Stimulated activated CD4-positive, alpha-beta T cell treated with anti-CD3 and anti-CD28 coated beads, Interleukin-2, amount 100 ng/mL, for 24 hours (primary cell): ENCODE results near the gene CDH23.

Experiments
- DNase-seq, 2 donors: peaks; one replicate each; pipeline ENCODE4 v3.0.0-alpha.2; 2020

The CDH23 gene

GRCh38 chr10:71829896-71830295 lies 433.2 kb downstream of the CDH23 start:
- DNase-seq, result no peak

GRCh38 chr10:71830726-71831125 lies 434.0 kb downstream of the CDH23 start:
- DNase-seq, result no peak

GRCh38 chr10:71831646-71832552 lies 435.2 kb downstream of the CDH23 start:
- no peak for DNase-seq

GRCh38 chr10:71832967-71833366 lies 436.2 kb downstream of the CDH23 start:
- DNase-seq, result no peak

- DNase-seq, result no peak
Measured at GRCh38 chr10:71833451-71834342, 437.0 kb downstream of the CDH23 start.

- no peak for DNase-seq
Measured at GRCh38 chr10:71834343-71834674, 437.6 kb downstream of the CDH23 start.

- DNase-seq, result no peak
Measured at GRCh38 chr10:71835671-71836595, 439.2 kb downstream of the CDH23 start.

- no peak for DNase-seq
Measured at GRCh38 chr10:71836596-71836974, 439.9 kb downstream of the CDH23 start.

- DNase-seq, result no peak
Measured at GRCh38 chr10:71837098-71837827, 440.5 kb downstream of the CDH23 start.

- DNase-seq, result no peak
Measured at GRCh38 chr10:71838264-71839211, 441.8 kb downstream of the CDH23 start.

- DNase-seq, result peak in 1 of 2 donors; percentile 10
Measured at GRCh38 chr10:71840177-71840957, 443.6 kb downstream of the CDH23 start.

- DNase-seq, result no peak
Measured at GRCh38 chr10:71840958-71841335, 444.2 kb downstream of the CDH23 start.

GRCh38 chr10:71842422-71842821 lies 445.7 kb downstream of the CDH23 start:
- DNase-seq, result no peak

- DNase-seq, result no peak
Measured at GRCh38 chr10:71842856-71843686, 446.4 kb downstream of the CDH23 start.

GRCh38 chr10:71844084-71844483 lies 447.4 kb downstream of the CDH23 start:
- no peak for DNase-seq

- DNase-seq, result no peak
Measured at GRCh38 chr10:71844695-71845094, 448.0 kb downstream of the CDH23 start.

GRCh38 chr10:71845410-71846405 lies 449.0 kb downstream of the CDH23 start:
- DNase-seq, result no peak

- no peak for DNase-seq
Measured at GRCh38 chr10:71846816-71847215, 450.1 kb downstream of the CDH23 start.
